B cell (primary cell): ENCODE data around the gene ADAMTSL4.

ENCODE experiments used
- EZH2 ChIP-seq: IDR thresholded peaks from 2 replicates; pipeline ENCODE4 v1.6.1; 2012; ENCODE audit warnings: borderline replicate concordance, low read depth, mild to moderate bottlenecking, moderate library complexity, low read length; ENCODE audit not compliant: insufficient read depth, poor library complexity, severe bottlenecking
- TF ChIP-seq, protein P1 (sequence below): fragments of 200-600 bp; IDR thresholded peaks from one replicate; pipeline ENCODE4 v1.8.0; 2022; ENCODE audit warnings: antibody characterized with exemption, mild to moderate bottlenecking

DNA sequence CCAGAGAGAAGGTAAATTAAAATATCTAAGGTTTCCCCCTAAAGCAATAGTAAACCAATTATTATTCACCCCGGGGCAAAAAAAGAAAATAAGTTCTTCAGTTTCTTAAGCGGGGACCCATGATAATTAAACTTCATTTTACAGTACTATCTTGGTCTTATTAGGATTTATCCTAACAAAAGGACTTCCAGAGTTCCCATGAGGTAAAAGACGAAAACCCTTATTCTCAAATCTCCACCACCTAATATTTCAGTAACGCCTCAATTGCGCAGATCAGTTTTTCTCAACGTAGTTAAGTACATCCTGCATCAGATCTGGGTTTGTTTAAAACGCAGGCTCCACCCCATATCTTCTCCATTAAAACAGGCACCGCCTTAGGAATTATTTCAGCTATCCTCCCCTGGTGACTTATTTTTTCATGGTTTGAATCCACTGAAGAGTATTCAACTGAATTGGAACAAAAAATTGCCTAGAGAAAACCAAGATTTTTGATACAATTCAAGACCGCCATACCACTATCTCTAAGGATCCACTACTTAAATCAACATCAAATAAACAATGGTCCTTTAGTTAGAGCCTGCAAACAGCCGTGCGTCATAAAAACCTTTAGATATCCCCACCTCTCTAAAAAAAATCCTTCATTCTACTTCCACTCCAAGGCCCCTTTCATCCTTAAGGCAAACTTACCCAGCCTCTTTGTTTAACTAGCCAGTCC, 28.5 kb downstream of the ADAMTSL4 start:
- TF ChIP-seq, protein P1, sequence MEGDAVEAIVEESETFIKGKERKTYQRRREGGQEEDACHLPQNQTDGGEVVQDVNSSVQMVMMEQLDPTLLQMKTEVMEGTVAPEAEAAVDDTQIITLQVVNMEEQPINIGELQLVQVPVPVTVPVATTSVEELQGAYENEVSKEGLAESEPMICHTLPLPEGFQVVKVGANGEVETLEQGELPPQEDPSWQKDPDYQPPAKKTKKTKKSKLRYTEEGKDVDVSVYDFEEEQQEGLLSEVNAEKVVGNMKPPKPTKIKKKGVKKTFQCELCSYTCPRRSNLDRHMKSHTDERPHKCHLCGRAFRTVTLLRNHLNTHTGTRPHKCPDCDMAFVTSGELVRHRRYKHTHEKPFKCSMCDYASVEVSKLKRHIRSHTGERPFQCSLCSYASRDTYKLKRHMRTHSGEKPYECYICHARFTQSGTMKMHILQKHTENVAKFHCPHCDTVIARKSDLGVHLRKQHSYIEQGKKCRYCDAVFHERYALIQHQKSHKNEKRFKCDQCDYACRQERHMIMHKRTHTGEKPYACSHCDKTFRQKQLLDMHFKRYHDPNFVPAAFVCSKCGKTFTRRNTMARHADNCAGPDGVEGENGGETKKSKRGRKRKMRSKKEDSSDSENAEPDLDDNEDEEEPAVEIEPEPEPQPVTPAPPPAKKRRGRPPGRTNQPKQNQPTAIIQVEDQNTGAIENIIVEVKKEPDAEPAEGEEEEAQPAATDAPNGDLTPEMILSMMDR, result no peak
- TF ChIP-seq EZH2, result no peak
